ENCODE data around the gene C8A. TPM values are rescaled to one million over a fixed set of nuclear protein-coding genes. Genes with fewer than 3 reads are reported as not detected.

Gene C8A
- total and polyA plus RNA-seq, 2 of the 8 experiments (the other 6 are each of a cell fraction or from before 2014, with no cell fraction given) = not detected

DNA sequence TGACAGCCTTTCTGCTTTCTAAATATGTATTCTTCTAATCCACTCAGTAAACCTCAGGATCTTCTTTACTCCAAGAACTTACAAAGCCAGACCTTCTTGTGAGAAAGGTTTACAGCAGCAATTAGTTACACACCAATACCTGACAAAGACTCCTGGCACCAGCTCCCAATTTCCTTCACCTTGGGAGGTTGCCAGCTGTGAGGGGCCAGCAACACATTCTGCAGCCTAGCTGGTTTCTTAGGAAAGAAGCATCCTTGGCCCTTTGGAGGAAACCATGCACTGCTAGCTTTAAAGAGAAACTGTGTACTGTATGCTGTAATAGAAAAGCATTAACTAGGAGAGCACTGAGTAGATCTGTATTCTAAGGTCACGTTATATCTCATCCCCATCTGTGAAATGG is 46.2 kb upstream of the C8A start:
- no peak overlapping the region for H3K23ac ChIP-seq (ENCODE audit: insufficient read length)
- no peak overlapping the region for H2BK5ac ChIP-seq (ENCODE audit: low read depth, low read length)
- no peak overlapping the region for H3K27ac ChIP-seq (ENCODE audit: low read depth, low read length)
- H4K20me1 ChIP-seq (replicated peaks in 1 of 2; ENCODE audit: control insufficient read depth in 1 of 2, insufficient read depth in 2 of 2, low read length in 2 of 2) = no peaks in the 10 kb centered on the region
- no peaks in the 10 kb centered on the region for H3K79me1 ChIP-seq (ENCODE audit: low read depth, low read length)
- no peak overlapping the region for H3K9ac ChIP-seq (replicated peaks in 1 of 4; ENCODE audit: extremely low read depth in 1 of 4, low read depth in 3 of 4, low read length in 3 of 4)
- H3K14ac ChIP-seq (ENCODE audit: insufficient read length) = no peak overlapping the region
- CTCF ChIA-PET (ENCODE audit: partially characterized antibody) = interaction anchor here (0.7 to 3.4 kb wide), 9 partner anchors 11 to 580 kb away, joined by 3 to 14 read pairs (median 5); partner anchors contain the start of gene FYB2
- POLR2A ChIA-PET (ENCODE audit: partially characterized antibody) = no interaction called here
- peaks cover 0 to 1% (median 0%) of the 10 kb centered on the region in 4 experiments; a peak in 1 of 7 replicates for H3K27me3 ChIP-seq (replicated peaks in 1 of 4; ENCODE audit: control insufficient read depth in 3 of 4, extremely low read depth in 1 of 4, insufficient read depth in 3 of 4, low read length in 3 of 4)
- H4K8ac ChIP-seq (ENCODE audit: extremely low read depth, insufficient read depth, low read length) = no peak overlapping the region
- no peak for FAIRE-seq
- no peak for DNase-seq (ENCODE audit: low read depth in 1 of 2, low spot score in 2 of 2)
- no peaks in the 10 kb centered on the region for H3K23me2 ChIP-seq (ENCODE audit: low read depth, low read length)
- H3K56ac ChIP-seq (replicated peaks; ENCODE audit: insufficient read length, low read depth, low read length) = no peak overlapping the region
- no peak overlapping the region for H3K4ac ChIP-seq (replicated peaks; ENCODE audit: insufficient read length, low read depth, low read length)
- WGBS, 2 experiments (ENCODE audit: extremely low coverage in 1 of 2, insufficient coverage in 1 of 2, insufficient read length in 1 of 2, insufficient replicate concordance in 2 of 2, low coverage in 1 of 2, low lambda C conversion rate in 2 of 2, missing lambda C conversion rate in 1 of 2) = 71% methylated on average over 1 of the region's 1 CpG; no CpG with 5 or more reads in 1 of the 2 experiments
- H2AFZ ChIP-seq (ENCODE audit: low read length) = no peak overlapping the region
- no peak overlapping the region for H3K18ac ChIP-seq (ENCODE audit: extremely low read depth, low read length)
- H3K36me3 ChIP-seq (ENCODE audit: control insufficient read depth in 2 of 4, insufficient read depth in 4 of 4, low read length in 3 of 4) = no peaks in the 10 kb centered on the region
- no peak overlapping the region for H2BK12ac ChIP-seq (ENCODE audit: low read depth, low read length)
- H2BK15ac ChIP-seq (ENCODE audit: low read length) = no peak overlapping the region
- no peak overlapping the region for H2BK120ac ChIP-seq (replicated peaks; ENCODE audit: low read depth, low read length)
- H4K91ac ChIP-seq (replicated peaks; ENCODE audit: insufficient read length, low read length) = no peak overlapping the region
- no peak overlapping the region for H2AK5ac ChIP-seq (ENCODE audit: low read depth, low read length)
- no peaks in the 10 kb centered on the region for H3K4me1 ChIP-seq (replicated peaks in 1 of 4; ENCODE audit: control insufficient read depth in 3 of 4, insufficient read depth in 4 of 4, low read length in 3 of 4)
- no peak overlapping the region for H2BK20ac ChIP-seq (ENCODE audit: low read length)
- no peak overlapping the region for H3K4me3 ChIP-seq (ENCODE audit: extremely low read depth in 1 of 4, insufficient read depth in 2 of 4, low read depth in 3 of 4, low read length in 4 of 4)
- no peaks in the 10 kb centered on the region for H3K79me2 ChIP-seq (ENCODE audit: control insufficient read depth in 1 of 2, insufficient read depth in 2 of 2, low read length in 2 of 2)
- H3K4me2 ChIP-seq (ENCODE audit: insufficient read depth in 1 of 2, low read depth in 2 of 2, low read length in 2 of 2) = no peak overlapping the region
- no peak overlapping the region for H4K5ac ChIP-seq (ENCODE audit: insufficient read length, low read depth, low read length)
- no peaks in the 10 kb centered on the region for H3K9me3 ChIP-seq (ENCODE audit: insufficient read depth in 2 of 2, low read depth in 1 of 2, low read length in 1 of 2)
- TF ChIP-seq CTBP2 (IDR thresholded peaks at IDR 0.05; ENCODE audit: borderline replicate concordance, insufficient read depth, insufficient read length, low read length) = no peak
- no peak for TF ChIP-seq GTF2F1 (IDR thresholded peaks at IDR 0.05; ENCODE audit: borderline replicate concordance, low read depth, low read length)
- no peak for TF ChIP-seq TEAD4 (IDR thresholded peaks at IDR 0.05; ENCODE audit: low read depth, low read length)
- TF ChIP-seq RFX5 (IDR thresholded peaks at IDR 0.05; ENCODE audit: borderline replicate concordance, low read depth, low read length) = no peak
- TF ChIP-seq ZNF274 (IDR thresholded peaks at IDR 0.05; ENCODE audit: borderline replicate concordance, extremely low read depth, low read length) = no peak
- TF ChIP-seq BACH1 (IDR thresholded peaks at IDR 0.05; ENCODE audit: low read length) = no peak
- no peak for TF ChIP-seq HDAC6 (IDR thresholded peaks at IDR 0.05; ENCODE audit: low read depth, low read length)
- no peak for TF ChIP-seq SP4 (IDR thresholded peaks at IDR 0.05; ENCODE audit: low read length)
- TF ChIP-seq POLR2A (IDR thresholded peaks at IDR 0.05; ENCODE audit: control extremely low read depth in 1 of 2, low read depth in 2 of 2, low read length in 2 of 2) = no peak
- no peak for TF ChIP-seq KDM5A (IDR thresholded peaks at IDR 0.05; ENCODE audit: low read length)
- TF ChIP-seq, protein P1, sequence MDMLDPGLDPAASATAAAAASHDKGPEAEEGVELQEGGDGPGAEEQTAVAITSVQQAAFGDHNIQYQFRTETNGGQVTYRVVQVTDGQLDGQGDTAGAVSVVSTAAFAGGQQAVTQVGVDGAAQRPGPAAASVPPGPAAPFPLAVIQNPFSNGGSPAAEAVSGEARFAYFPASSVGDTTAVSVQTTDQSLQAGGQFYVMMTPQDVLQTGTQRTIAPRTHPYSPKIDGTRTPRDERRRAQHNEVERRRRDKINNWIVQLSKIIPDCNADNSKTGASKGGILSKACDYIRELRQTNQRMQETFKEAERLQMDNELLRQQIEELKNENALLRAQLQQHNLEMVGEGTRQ (IDR thresholded peaks at IDR 0.05; ENCODE audit: low read length) = no peak
- TF ChIP-seq TBP (IDR thresholded peaks at IDR 0.05; ENCODE audit: low read depth, low read length) = no peak
- no peak for TF ChIP-seq EGR1 (IDR thresholded peaks at IDR 0.05; ENCODE audit: borderline replicate concordance, low read depth, low read length)
- TF ChIP-seq RAD21 (IDR thresholded peaks at IDR 0.05 in 1 of 2, conservative IDR thresholded peaks at IDR 0.05 in 1 of 2; ENCODE audit: low read depth in 2 of 2, low read length in 2 of 2) = no peak

Data from H1 (cell line).